RPMI7951 (cell line): Measurements from ENCODE around the gene ALK. TPM values are rescaled to one million over a fixed set of nuclear protein-coding genes. Genes with fewer than 3 reads are reported as not detected.

ENCODE experiments used
- DNase-seq: peaks from one replicate; pipeline ENCODE4 v3.0.0-alpha.2; 2012; ENCODE audit warnings: low read depth
- total RNA-seq: library from RNA; depleted of rRNA; stranded (reverse); fragments of >200 nt; shearing (Covaris generic); gene quantifications from 2 replicates; pipeline ENCODE4 v1.2.3, GENCODE V29; 2014

ALK gene
- total RNA-seq, 1 experiment from 2014 or later: 0.12 TPM

DNA sequence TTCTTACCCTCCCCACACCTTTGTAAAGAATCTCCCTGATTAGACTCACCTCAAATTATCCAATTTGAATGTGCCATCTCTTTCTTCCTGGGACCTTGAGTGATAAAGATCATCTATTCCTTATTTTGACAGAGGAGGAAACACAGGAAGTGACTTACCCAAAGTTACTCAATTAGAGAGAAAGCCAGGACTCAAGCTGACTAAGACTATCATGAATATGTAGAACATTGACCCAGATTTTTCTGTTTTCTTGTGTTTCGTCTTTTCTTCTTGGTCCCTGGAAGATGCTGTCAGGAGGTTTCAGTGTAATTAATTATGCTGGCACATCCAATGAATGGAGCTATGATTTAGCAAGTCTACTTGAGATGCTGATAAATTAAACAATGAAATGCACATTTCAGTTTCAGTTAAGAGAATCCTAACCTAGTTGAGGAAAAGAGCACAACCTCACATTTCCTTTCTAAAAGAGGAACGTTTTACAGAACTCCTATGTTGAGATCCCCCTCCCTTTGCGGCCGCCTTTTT, 425.8 kb downstream of the ALK start:
- no peak for DNase-seq

DNA sequence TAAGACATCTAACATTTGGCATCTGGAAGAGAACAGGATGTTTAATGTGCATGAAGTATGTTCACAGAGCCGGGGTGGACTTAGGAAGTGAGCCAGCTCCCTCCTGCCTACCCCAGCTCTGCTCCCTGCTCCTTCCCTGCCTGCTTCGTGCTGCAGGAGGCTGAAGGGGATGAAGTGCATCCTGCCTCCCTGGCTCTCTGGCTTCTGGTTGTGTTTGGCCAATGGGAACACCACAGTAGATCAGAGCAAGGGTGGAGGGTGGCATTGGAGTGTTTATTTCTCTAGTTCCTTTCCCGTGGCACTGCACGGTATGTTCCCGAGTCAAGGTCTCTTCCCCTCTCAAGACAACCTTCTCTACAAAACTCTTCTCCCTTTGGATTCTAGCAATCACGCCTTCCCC, 426.3 kb downstream of the ALK start:
- DNase-seq: no peak

DNA sequence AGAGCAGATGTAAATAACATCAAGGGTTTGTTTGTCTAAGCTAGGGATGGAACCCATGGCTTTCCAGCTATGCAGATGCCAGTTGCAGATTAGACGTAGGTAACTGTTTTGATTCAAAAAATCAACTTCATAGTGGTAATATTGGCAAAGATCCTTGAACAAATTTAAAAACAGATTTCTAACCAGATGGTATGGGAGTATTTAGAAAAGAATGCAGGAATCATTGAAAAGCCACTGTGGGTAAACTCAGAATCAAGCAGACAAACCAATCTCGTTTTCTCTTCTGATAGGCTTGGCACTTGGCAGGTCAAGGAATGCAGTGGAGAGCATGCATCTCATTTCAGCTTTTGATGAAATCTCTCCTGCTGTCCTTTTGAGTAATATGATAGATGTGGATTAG, 428.7 kb downstream of the ALK start:
- DNase-seq: no peak

DNA sequence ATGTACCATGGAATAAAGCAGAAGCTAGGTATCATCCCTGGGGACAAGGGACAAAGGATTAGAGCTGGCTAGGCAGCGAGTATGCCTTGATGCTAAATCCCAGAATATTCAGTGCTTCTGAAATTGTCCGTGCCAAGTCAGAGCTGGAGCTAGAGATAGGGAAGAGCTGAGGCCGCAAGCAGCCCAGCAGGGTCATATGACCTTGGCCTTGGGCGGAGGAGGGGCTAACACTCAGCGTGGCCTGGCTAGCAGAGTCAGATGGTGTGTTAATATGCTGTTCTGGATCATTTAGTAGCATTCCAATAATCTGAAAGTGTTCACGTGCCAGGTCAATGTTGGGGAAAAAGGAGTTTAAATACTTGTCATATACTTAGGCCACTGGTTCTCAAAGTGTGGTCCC, 431.3 kb downstream of the ALK start:
- DNase-seq: no peak

DNA sequence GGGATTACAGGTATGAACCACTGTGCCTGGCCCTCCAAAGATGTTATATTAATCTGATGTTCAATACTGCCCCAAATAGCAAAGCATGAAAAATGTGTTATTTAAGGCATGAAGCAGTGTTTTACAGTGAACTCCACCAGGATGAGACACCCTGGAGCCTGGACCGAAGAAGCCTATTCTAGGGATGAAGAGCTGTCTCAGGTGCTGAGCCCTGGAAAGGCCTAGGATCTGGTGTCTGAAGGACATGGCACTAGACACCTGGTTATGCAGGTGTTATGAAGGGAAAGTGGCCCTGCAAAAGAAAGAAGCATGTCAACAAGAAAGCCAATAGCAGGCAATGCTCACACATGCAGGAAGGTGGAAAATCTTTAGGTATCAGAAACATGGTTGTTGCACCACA, 431.8 kb downstream of the ALK start:
- no peak for DNase-seq

DNA sequence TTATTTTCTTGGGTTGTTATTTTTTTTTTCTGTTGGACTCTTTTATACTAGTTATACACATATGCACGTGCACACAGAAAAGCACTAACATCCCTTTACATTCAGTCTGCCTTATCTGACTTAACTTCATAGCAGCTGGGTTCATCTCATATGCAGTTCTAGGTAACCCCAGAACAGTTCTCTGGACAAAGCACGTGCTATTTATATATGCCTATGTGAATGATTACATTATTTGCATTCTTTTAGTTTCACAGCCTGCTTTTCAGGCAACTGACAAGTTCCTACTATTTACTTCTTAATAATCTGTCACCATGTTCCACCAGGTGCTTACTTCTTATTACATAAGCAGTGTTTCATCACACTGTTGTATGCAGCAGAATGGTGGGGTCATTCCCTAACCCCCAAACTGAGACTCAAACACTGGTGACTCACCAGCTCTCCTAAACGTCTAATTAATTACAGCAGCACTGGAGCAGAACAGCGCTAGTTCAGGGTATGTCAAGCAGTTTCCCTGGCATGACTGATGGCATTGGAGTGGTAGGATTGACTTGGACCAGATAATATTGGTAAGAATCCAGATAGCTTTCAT, 433.3 kb downstream of the ALK start:
- no peak for DNase-seq

DNA sequence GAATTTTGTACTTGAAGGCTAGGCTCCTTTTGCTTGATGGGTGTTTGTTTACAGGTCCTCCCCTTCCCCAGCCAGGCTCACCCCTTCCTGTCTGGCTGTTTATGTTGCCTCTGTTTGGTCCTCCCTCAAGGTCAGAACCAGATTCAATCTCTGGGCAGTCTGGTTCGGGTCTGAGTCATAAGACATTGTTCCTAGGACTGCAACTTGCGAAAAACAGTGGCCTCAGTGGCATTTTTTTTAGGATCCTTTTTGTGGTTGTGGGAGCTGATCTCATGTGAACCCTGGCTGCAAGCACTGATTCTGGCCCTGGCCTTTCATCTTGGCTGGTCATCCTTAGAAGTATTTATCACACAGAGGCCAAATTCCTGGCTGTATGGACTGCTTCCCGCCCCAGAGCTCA, 435.8 kb downstream of the ALK start:
- peak; percentile 14 for DNase-seq

DNA sequence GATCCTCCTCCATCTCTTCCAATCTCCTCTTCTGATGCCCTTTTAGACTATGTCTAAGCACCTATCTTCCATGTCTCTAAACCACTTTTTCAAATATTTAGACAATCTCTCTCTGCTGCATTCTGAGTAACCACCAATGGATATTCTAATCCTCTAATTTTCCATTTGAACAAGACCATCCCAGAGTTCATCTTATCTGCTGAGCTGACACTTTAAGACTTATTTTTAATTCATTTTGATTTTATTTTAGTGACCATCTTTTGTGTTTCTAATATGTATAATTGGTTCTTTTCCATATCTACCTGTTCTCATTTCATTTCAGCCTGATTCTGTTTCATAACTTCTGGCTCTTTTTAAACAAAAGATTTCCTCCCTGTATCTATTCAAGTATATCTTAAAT, 436.3 kb downstream of the ALK start:
- DNase-seq: no peak

DNA sequence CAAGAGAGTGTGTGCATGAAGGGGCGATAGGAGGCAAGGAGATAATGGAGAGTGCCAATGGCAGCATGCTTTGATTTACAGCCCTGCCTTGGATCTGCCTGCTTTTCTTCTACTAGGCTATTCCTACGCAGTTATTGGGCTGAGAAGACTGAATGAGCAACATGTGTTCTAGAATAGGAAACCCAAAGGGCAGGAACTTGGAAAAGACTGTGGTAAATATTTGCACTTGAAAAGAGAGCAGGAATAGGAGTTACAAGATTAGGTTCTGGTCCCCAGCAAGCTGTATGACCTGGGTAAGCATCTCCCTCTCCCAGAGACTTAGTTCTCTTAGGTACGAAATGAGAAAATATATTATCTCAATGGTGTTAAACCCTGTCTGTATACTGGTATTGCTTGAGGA, 438.5 kb downstream of the ALK start:
- no peak for DNase-seq

DNA sequence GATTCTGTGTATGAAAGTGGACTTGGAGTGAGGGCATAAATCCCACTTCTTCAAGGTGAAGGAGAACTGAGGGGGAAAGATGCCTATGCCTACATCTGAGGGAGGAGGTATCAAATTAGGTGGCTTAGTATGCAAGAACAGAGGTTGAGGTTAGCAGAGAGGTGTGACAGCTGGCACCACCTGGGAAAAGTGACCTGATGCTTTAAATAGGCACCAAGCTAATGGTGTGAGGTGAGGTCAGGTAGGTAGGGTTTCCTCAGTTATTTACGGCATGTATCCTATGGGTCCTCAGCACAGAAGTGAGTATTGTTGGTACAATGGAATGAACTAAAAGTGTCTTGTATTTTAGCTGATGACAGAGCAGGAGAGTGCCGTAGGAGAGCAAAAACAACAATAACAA, 439.0 kb downstream of the ALK start:
- no peak for DNase-seq

DNA sequence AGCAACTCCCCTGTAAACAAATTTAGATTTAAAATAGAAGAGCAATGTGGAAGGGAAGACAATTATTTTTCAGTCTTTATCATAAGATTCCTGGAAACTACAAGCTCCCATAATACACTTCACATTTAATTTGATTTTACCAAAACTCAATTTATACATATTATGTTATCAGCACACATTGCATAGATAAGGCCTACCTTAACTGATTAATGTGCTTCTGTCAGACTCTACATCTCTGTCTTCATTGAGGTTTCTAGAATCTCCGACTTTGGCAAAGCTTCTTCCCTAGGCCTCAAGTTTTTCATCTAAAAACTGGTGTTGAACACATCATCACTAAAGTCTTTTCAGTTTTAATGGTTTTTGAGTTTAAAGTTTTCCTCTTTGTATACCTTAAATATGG, 440.1 kb downstream of the ALK start:
- no peak for DNase-seq

DNA sequence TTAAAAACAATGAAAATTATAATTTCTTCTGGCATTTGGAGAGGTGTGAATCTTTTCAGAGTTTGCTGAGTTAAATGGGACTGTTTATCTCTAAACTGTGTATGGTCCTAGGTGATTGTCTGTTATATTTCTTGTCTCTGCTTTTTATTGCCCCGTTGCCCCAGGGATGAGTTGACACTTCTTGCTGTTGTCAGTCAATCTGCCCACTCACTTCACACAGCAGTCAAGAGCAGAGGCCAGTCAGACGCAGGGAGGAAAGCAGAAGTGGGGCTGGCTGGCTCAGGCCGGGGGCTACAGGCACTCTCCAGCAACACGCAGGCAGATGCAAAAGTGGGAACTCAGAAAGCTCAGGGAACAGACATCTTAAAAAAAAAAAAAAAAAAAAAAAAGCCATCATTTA, 441.0 kb downstream of the ALK start:
- no peak for DNase-seq

DNA sequence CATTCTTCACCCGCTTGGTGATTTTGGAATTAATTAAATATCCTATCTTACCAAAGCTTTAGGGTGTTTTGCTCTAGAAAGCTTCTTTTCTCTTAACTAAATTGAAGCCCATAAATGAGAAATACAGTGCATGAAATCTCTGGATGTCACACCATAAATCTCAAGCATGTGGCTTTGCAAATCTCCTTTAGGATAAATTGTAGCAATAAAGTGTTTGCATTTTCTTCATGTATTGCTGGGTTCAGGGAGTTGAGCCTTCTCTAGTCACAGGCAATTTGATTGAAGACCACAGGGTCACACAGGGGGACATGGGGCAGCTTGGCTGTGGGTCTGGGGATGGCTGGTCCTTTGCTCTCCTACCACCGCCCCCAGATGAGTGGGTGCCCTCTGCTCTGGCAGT, 442.0 kb downstream of the ALK start:
- DNase-seq: no peak

DNA sequence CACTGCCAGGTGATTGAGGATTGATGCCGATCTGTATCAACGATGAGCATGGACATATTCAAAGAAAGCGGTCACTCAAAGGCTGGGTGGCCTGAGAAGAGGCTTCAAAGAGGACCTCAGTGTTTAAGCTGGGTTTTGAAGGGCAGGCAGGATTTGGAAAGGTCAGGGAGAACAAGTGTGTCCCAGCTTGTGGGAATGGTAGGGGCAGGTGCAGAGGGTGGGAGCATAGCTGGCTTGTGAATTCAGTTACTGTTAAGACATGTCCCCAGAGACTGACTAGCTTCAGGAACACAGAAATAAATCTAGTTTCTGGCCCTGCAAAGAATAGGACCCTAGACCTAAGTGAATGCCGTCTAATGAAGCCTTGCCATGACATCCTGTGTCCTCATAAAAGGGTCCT, 442.7 kb downstream of the ALK start:
- DNase-seq: no peak

DNA sequence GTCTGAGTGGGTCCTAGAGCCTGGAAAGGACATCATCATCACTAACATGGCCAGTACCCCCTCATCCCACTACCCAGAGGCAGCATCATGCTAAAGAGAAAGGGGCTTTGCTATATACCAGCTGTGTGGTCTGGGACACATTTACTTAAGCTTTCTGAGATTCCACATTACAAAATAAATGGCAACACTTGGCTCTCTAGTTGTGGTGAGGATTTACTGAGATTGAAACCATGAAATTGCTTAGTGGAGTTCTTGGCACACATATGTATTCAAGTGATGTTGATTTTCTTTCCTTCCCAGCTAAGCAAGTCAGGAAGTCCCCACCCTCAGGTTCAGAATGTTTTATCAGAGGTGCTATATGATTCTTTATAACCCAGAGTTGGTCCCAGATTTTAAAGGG, 444.2 kb downstream of the ALK start:
- no peak for DNase-seq

DNA sequence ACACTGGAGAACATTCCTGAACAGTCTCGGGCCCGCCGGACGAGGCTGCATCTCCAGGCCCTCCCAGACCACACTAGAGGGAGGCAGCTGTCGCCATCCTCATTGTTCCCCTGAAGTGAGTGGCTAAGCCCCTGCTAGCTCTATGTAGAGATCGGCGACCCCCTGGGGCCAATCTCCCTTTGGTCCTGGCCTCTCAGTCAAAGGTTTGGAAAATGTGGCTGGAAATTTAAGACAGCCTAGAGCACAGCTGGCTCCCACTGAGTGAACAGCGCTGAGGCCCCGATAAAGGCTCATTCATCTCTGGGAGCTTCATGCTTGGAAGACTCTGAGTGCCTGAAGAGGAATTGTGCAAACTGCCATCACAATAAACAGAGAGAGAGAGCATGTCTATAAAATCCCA, 445.9 kb downstream of the ALK start:
- DNase-seq: no peak

DNA sequence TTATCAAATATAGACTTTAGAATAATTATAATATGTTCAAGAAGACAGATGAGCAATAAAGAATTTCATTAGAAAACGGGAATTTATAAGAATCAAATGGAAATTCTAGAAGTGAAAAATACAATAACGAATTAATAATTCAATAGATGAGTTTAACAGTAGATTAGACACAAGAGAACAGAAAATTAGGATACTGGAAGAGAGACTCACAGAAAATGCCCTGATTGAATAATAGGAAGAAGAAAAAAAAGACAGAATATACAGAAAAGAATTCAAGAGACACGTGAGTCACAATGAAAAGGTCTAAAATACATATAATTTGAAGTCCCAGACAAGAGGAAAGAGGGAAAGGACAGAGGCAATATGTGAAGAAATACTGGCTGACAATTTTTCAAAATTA, 451.4 kb downstream of the ALK start:
- no peak for DNase-seq

DNA sequence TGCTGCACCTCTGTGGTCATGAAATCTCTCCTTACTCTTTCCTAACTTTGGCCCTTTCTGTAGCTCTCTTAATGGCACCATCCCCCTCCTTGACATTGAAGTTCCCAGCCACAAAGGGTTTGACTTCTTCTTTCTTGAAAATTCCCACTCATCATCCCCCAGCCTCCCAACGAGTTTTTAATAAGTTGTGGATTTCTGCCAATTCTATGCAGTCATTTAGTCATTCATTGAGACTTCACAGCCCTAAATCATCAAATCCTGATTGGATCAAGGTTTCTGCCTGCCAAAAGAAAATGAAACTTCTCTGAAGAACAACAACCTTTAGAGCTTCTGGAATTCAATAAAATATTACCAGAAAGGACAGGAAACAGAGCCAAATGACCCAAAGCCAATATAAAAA, 451.9 kb downstream of the ALK start:
- DNase-seq: no peak

DNA sequence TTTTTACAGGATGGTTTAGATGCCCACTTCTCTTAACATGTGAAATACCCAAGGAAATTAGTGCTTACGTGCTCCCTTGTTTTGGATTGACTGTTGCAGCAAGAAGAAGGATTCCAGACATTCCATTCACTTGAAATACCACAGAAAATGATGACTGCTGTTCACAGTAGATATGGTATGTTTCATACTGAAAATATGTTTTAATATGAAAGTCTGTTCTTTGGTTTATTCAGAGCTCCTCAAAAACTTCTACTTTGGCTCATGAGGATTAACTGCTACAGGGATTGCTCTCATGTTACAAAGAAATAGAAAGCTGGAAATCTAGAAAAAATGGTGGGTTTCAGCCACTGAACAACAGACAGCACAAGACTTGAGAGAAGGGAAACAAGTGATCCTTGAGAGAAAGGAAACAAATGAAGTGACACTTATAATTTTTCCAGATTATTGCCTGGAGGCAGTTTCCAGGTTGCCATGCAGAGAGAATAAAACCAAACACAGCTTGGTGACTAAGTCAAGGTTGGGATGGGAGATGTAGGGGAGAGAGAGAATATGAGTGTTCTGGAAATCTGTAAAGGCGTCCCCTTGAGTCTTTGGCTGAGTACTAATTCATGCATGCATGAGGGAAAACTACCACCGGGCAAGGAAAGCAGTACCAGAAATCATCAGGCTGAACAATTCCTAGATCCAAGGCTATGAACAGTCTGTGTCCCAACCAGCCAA, 458.0 kb downstream of the ALK start:
- DNase-seq: peak; percentile 78

DNA sequence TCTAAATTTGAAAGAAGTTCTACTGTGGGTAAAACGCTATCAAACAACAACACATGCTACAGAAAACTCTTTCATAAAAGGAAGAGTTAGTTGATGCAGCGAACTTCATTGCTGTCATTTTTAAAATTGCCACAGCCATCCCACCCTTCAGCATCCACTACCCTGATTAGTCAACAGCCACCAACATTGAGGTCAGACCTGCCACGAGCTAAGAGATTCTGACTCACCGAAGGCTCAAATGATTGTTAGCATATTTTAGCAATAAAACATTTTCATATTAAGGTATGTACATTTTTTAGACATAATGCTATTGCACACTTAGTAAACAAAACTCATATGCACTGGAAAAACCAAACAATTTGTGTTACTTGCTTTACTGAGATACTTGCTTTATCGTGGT, 459.1 kb downstream of the ALK start:
- peak; percentile 47 for DNase-seq

DNA sequence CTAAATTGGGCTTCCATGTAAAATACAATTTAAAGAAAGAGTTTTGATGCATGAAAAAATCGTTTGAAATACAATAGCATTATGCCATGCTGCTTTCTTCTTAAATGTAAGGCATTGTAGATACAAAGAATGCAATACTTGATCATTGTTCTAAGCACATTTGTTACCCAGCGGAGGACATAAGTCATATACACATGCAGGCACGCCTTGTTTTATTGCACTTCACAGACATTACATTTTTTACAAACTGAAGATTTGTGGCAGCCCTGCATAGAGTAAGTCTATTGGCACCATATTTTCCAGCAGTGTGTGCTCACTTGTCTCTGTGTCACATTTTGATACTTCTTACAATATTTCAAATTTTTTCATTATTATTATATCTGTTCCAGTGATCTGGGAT, 461.2 kb downstream of the ALK start:
- DNase-seq: no peak

DNA sequence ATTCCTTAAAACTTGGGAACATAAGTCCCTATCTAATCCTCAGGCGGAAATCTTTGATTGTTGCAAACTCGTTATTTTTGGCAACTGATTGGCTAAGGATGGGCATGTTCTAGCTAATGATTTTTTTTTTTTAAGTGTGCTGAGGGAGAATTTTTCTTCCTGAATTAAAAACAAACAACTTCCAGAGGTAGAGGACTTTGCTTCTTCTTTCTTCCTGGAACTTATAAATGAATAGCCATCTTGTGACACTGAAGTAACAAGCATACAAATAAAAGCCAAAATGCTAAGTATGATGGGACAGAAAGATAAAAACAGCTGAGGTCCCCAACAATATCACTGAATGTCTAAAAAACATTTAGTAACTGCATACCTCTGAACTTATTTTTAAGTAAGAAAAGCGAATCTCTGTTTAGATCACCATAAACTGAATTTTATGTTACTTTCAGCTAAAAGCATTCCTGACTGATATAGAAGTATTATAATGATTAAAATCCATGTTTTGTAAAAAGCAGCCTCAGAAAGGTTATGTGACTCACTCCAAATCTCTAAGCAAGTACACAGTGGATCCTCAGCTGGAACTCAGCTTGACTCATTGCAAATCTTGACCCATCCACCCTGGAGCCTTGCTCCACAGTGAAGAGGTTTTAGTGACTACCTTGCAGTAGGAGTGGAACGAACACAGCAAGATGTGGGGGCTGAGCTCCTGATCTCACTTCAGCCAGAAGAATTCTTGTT, 461.8 kb downstream of the ALK start:
- peak; percentile 69 for DNase-seq

DNA sequence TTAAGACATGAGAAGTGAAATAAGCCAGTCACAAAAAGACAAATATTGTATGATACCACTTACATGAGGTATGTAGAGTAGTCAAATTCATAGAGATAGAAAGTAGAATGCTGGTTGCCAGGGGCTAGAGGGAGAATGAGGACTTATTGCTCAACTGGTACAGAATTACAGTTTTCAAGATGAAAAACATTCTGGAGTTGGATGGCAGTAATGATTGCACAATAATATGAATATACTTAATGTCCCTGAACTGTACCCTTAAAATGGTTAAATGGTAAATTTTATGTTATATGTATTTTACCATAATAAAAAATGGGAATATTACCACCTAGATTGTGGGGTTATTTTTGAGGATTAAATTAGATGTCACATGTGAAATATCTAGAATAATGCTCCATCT, 465.0 kb downstream of the ALK start:
- no peak for DNase-seq
